Measurements from ENCODE around the gene NACC2.

NACC2 gene

DNA sequence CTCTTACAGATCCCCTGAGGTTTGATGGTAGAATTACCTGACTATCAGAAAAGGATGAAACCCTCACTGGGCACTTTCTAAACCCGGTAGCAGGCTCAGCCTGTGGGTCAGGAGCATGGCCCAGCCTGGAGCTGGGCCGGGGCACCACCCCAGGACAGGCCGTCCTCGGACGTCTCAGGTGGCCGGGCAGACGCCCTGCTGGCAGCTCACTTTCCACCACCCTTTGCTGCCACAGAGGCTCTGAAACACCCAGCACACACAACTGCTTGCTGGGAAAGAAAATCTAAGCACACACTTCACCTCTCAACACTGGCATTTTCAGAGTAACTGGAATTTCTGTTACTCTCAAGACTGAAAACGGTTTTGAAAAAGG lies 138.3 kb downstream of the NACC2 start:
- no peaks in the 10 kb centered on the region for H3K9me3 ChIP-seq (ENCODE audit: control insufficient read depth in 5 of 5, low read length in 5 of 5)
- no peaks in the 10 kb centered on the region for H3K27me3 ChIP-seq (ENCODE audit: control insufficient read depth in 5 of 5, insufficient read depth in 4 of 5, low read length in 5 of 5)
- H3K4me1 ChIP-seq (ENCODE audit: control insufficient read depth in 5 of 5, insufficient read depth in 5 of 5, low read length in 5 of 5) = peaks cover 6 to 30% (median 26%) of the 10 kb centered on the region in 5 donors
- H3K9ac ChIP-seq (ENCODE audit: low read length in 5 of 5) = no peak overlapping the region
- no peak overlapping the region for H3K27ac ChIP-seq (ENCODE audit: low read depth, low read length)
- no peak overlapping the region for H3K4me3 ChIP-seq (ENCODE audit: low read depth in 1 of 5, low read length in 5 of 5)
- peaks cover 0 to 30% (median 24%) of the 10 kb centered on the region in 5 donors for H3K36me3 ChIP-seq (ENCODE audit: control insufficient read depth in 5 of 5, insufficient read depth in 5 of 5, low read length in 5 of 5)

Measured in subcutaneous abdominal adipose tissue (tissue), 5 donors.